GM13976 (cell line): ENCODE measurements around the gene DCTN3.

Source experiments
- DNase-seq: peaks from one replicate; pipeline ENCODE4 v3.0.0; 2012; ENCODE audit warnings: low spot score
- in situ Hi-C: fragments of 300-500 bp; cut with MboI; formaldehyde crosslinking; loops from one replicate; pipeline ENCODE4 v1.12.0; 2022; ENCODE audit warnings: low sequenced_read_pairs, mixed read lengths, inconsistent platforms; ENCODE audit not compliant: unreplicated experiment
- TF ChIP-seq, protein P1 (sequence below): IDR thresholded peaks from 2 replicates; pipeline ENCODE4 v1.5.1; 2012; ENCODE audit warnings: borderline replicate concordance, mild to moderate bottlenecking; ENCODE audit not compliant: insufficient read depth; ENCODE audit errors: extremely low read depth, missing control alignments, control extremely low read depth

Gene DCTN3

DNA sequence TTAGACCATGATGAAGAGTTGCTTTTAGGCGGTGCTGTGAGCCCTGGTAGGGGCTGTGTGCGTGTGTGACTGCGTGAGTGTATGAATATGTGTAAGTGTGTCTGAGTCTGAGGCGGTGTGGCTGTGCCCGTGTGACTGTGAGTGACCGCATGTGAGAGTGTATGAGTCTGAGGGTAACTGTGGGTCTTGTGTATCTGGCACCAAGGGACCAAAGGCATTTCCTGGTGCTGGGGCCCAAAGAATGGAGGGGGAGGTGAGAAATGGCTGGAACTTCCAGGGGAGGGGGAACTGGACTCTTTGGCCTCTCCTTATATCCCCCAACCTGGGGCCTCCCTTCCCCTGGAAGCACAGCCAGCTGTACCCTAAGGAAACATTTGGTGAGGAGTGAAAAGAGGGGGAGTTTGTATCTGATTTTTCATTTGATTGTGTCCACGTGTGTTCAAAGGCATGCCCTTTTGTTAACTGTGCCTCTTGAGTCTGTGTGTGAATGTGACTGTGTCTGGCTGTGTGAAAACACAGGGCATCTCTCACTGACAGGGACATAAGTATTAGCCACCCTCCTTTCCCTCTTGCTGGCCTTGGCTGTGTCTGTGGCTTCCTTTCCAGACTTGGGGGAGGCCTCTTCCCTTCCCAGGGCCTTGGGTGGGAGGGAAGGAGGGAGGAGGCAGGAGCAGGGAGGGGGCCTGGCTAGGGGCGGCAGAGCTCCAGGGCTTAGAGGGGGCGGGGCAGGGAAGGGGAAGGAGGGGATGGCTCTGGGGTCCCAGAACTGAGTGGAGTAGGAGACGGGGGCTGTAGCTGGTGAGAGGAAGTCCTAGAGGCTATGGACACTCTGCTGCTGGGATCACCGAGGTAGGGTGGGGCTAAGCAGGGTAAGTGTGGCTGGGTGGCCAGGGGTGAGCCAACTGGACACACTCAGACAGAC is 33.1 kb upstream of the DCTN3 start:
- DNase-seq = no peak
- TF ChIP-seq, protein P1, sequence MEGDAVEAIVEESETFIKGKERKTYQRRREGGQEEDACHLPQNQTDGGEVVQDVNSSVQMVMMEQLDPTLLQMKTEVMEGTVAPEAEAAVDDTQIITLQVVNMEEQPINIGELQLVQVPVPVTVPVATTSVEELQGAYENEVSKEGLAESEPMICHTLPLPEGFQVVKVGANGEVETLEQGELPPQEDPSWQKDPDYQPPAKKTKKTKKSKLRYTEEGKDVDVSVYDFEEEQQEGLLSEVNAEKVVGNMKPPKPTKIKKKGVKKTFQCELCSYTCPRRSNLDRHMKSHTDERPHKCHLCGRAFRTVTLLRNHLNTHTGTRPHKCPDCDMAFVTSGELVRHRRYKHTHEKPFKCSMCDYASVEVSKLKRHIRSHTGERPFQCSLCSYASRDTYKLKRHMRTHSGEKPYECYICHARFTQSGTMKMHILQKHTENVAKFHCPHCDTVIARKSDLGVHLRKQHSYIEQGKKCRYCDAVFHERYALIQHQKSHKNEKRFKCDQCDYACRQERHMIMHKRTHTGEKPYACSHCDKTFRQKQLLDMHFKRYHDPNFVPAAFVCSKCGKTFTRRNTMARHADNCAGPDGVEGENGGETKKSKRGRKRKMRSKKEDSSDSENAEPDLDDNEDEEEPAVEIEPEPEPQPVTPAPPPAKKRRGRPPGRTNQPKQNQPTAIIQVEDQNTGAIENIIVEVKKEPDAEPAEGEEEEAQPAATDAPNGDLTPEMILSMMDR = no peak
- in situ Hi-C loops = no loop called here

GRCh38 chr9:34652602-34653000 is 32.3 kb upstream of the DCTN3 start:
- TF ChIP-seq, protein P1 = no peak
- DNase-seq = no peak
- in situ Hi-C loops = no loop called here

DNA sequence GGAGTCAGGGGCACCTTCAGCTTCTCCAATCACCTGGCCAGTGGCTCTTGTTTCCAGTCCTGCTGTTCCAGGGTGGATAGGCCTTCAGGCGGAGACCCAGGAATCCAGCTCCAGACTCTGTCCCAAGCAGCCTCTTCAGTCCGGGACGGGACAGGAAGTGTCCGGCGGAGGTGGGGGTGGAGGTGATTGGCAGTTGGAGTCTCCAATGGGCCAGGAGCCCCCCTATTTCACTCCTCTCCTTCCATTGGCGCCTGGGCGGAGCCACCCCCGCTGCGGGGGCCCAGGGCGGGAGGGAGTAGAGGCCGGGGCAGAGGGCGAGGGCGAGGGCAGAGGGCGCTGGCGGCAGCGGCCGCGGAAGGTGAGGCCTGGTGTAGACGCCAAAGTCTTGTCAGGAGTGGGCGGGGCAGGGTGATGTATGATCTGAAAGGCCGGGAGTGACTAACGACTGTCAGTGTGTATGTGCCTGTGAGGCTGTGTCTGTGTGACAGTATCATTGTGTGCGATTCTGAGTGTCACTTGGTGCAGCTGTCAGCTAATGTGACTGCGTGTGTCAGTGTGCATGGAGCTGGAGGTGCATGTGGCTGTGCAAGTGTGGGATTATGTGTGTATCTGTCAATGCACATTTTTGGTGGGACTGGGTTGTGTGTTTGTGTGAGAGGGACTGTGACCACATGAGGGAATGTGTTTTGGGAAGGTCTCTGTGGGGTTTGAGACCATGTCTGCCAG is 31.7 kb upstream of the DCTN3 start, which contains the start of gene IL11RA:
Gene IL11RA, plus strand, starts transcription at position 310 of the 726 bp plus-strand sequence. CDS start 3,033 bp downstream, outside the sequence.
- TF ChIP-seq, protein P1 = no peak
- no peak for DNase-seq

DNA sequence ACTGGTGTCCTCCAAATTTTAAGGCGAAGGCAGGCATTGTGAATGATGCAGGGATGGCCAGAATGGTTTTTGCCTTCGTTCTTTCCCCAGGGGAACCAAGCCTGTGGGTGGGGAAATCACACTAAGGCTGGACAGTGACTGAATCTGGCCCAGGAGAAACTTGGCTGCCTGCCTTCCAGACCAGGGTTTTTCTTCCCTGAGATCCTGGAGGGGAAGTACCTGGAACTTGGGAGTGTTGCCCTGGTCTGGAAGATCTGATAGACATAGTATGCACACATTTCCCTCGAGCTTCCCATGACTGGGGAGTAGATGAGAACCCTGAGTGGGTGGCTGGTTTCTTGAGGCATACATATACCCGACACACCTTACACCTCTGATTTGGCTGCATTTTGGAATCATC is 31.0 kb upstream of the DCTN3 start:
- in situ Hi-C loops = no loop called here
- no peak for DNase-seq
- TF ChIP-seq, protein P1 = no peak

More for the DNA sequence above, 31.7 kb upstream of the DCTN3 start, which contains the start of gene IL11RA:
- in situ Hi-C loops = no loop called here

GRCh38 chr9:34650816-34651215 is 30.5 kb upstream of the DCTN3 start:
- TF ChIP-seq, protein P1 = no peak
- in situ Hi-C loops = no loop called here
- DNase-seq = no peak

DNA sequence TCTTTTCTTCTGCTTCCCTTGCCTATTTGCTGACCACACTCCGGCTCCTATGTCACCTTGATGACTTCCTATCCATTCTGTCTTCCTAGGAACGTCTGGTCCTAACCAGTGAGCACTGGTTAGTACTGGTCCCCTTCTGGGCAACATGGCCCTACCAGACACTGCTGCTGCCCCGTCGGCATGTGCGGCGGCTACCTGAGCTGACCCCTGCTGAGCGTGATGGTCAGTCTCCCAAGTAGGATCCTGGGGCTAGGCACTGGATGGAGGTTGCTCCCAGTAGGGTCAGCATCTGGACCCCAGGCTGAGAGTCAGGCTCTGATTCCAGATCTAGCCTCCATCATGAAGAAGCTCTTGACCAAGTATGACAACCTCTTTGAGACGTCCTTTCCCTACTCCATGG is 28.4 kb upstream of the DCTN3 start:
- TF ChIP-seq, protein P1 = no peak
- no peak for DNase-seq
- in situ Hi-C loops = no loop called here
